ENCODE results near the gene LRRN2.
"Not testable (repeated sequence)": the region's sequence is repeated elsewhere in the genome, so short reads cannot be mapped to it uniquely, and the experiment has no call there.

LRRN2 gene

GRCh38 chr1:204574016-204574864 lies 111.3 kb downstream of the LRRN2 start:
- no peak for DNase-seq (ENCODE audit: low read depth)

GRCh38 chr1:204572923-204573922 lies 112.3 kb downstream of the LRRN2 start:
- no peak for DNase-seq (ENCODE audit: low read depth)

- no peak for DNase-seq (ENCODE audit: low read depth)
Measured at GRCh38 chr1:204571631-204572030, 113.9 kb downstream of the LRRN2 start.

- DNase-seq (ENCODE audit: low read depth): no peak
Measured at GRCh38 chr1:204571128-204571527, 114.4 kb downstream of the LRRN2 start.

- not testable (repeated sequence) for DNase-seq (ENCODE audit: low read depth)
Measured at GRCh38 chr1:204570021-204570420, 115.5 kb downstream of the LRRN2 start.

- DNase-seq (ENCODE audit: low read depth): no peak
Measured at GRCh38 chr1:204569478-204569877, 116.1 kb downstream of the LRRN2 start.

- DNase-seq (ENCODE audit: low read depth): no peak
Measured at GRCh38 chr1:204568576-204569315, 116.8 kb downstream of the LRRN2 start.
